Uterus (tissue), 4 donors: ENCODE results near the gene OR51F2. TPM values are rescaled to one million over a fixed set of nuclear protein-coding genes. Genes with fewer than 3 reads are reported as not detected.
"Not testable (repeated sequence)": the region's sequence is repeated elsewhere in the genome, so short reads cannot be mapped to it uniquely, and the experiment has no call there.

Experiments used
- DNase-seq, 2 donors: peaks; one replicate each; pipeline ENCODE4 v3.0.0-alpha.2; 2019 to 2020
- H3K27ac ChIP-seq, 2 donors: fragments of 200-600 bp; sonication (generic); 1 replicate in 1 of 2; 2 replicates in 1 of 2; pipeline ENCODE4 v1.5.1; 2016 to 2018
- H3K27me3 ChIP-seq, 2 donors: fragments of 200-600 bp; sonication (generic); one replicate each; pipeline ENCODE4 v1.5.1; 2018 to 2019; ENCODE audit warnings: control low read depth in 1 of 2
- H3K36me3 ChIP-seq, 2 donors: fragments of 200-600 bp; sonication (generic); one replicate each; pipeline ENCODE4 v1.5.1; 2019; ENCODE audit warnings: control low read depth in 1 of 2
- H3K4me1 ChIP-seq, 2 donors: fragments of 200-600 bp; sonication (generic); one replicate each; pipeline ENCODE4 v1.5.1; 2018 to 2019; ENCODE audit warnings: control low read depth in 1 of 2
- H3K4me3 ChIP-seq, 2 donors: fragments of 200-600 bp; sonication (generic); 1 replicate in 1 of 2; 2 replicates in 1 of 2; pipeline ENCODE4 v1.5.1; 2018 to 2019; ENCODE audit warnings: mild to moderate bottlenecking in 1 of 2
- H3K9me3 ChIP-seq, 2 donors: fragments of 200-600 bp; sonication (generic); one replicate each; pipeline ENCODE4 v1.5.1; 2019; ENCODE audit warnings: control low read depth in 1 of 2
- POLR2A ChIP-seq, 2 donors: fragments of 450-650 bp; IDR thresholded peaks; one replicate each; pipeline ENCODE4 v1.6.1; 2016; ENCODE audit warnings: antibody characterized with exemption in 2 of 2, mild to moderate bottlenecking in 1 of 2, moderate library complexity in 1 of 2
- intact Hi-C: fragments of 100-400 bp; cut with DNase I; formaldehyde crosslinking; loops from one replicate; pipeline ENCODE4 v1.15.1; 2023; ENCODE audit warnings: low total_unique reads
- total RNA-seq, 4 donors: library from RNA; depleted of rRNA in 3 of 4; stranded (reverse); fragments of >200 nt in 3 of 4; gene quantifications; one replicate each; pipeline versions ENCODE4 v1.1.0 to v1.2.4, GENCODE V29; 2014 to 2023
- TF ChIP-seq, protein P1 (sequence below), 4 experiments: fragments of 200-600 bp in 2 of 4; fragments of 450-650 bp in 2 of 4; sonication (generic) in 2 of 4; IDR thresholded peaks; one replicate each; pipeline ENCODE4 v1.5.1; 2016 to 2019; ENCODE audit warnings: antibody characterized with exemption in 4 of 4, mild to moderate bottlenecking in 2 of 4, moderate library complexity in 1 of 4
- donor health status: DM: yes; HTN: yes; CAD: no.

The OR51F2 gene, protein sequence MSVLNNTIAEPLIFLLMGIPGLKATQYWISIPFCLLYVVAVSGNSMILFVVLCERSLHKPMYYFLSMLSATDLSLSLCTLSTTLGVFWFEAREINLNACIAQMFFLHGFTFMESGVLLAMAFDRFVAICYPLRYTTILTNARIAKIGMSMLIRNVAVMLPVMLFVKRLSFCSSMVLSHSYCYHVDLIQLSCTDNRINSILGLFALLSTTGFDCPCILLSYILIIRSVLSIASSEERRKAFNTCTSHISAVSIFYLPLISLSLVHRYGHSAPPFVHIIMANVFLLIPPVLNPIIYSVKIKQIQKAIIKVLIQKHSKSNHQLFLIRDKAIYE
- not detected for total RNA-seq

DNA sequence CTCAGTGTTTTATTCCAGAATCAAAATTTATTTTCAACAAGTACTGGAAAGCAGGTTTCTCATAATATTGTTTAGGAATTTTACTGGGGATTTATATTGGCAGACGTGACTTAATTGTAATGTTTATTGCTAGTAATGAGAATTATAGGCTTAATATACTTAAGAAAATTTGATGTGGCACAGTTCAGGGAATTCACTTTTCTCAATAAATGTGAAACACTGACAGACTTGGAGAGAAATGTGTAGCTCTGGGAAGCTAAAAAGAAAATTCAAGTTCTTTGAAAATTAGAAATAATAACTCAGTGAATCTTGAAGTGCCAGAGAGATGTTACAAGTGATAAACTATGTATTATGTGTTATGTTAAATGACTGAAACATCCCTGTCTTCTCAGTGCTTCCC is at the start of gene OR51F2:
Gene OR51F2 (plus strand): TSS at position 301 of the 400 bp plus-strand sequence. CDS start 101 bp downstream, outside the sequence.
- H3K27me3 ChIP-seq = no peaks in the 10 kb centered on the region
- no peak for TF ChIP-seq POLR2A (IDR thresholded peaks at IDR 0.05)
- TF ChIP-seq, protein P1, sequence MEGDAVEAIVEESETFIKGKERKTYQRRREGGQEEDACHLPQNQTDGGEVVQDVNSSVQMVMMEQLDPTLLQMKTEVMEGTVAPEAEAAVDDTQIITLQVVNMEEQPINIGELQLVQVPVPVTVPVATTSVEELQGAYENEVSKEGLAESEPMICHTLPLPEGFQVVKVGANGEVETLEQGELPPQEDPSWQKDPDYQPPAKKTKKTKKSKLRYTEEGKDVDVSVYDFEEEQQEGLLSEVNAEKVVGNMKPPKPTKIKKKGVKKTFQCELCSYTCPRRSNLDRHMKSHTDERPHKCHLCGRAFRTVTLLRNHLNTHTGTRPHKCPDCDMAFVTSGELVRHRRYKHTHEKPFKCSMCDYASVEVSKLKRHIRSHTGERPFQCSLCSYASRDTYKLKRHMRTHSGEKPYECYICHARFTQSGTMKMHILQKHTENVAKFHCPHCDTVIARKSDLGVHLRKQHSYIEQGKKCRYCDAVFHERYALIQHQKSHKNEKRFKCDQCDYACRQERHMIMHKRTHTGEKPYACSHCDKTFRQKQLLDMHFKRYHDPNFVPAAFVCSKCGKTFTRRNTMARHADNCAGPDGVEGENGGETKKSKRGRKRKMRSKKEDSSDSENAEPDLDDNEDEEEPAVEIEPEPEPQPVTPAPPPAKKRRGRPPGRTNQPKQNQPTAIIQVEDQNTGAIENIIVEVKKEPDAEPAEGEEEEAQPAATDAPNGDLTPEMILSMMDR (IDR thresholded peaks at IDR 0.05) = no peak
- H3K9me3 ChIP-seq = no peaks in the 10 kb centered on the region
- H3K36me3 ChIP-seq = no peaks in the 10 kb centered on the region
- no peak for DNase-seq
- H3K4me3 ChIP-seq = no peak within 1 kb of the TSS
- H3K4me1 ChIP-seq = no peaks in the 10 kb centered on the region
- H3K27ac ChIP-seq = no peak within 1 kb of the TSS
- intact Hi-C loops = no loop called here

DNA sequence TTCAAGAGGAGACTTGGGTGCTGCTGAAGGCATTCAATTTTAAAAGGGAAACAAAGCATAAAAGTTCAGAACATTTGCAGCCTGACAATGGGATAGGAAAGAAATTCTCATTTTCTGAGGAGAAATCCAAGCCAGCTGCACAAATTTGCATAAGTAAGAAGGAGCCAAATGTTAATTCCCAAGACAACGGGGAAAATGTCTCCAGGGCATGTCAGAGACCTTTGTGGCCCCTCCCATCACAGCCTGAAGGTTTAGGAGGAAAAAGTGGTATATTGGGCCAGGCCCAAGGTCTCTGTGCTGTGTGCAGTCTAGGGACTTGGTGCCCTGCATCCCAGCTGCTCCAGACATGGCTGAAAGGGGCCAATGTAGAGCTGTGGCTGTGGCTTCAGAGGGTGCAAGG is 38.7 kb upstream of the OR51F2 start:
- H3K27me3 ChIP-seq = no peaks in the 10 kb centered on the region
- no peak overlapping the region for H3K27ac ChIP-seq
- intact Hi-C loops = no loop called here
- no peak overlapping the region for H3K4me3 ChIP-seq
- no peaks in the 10 kb centered on the region for H3K4me1 ChIP-seq
- TF ChIP-seq POLR2A (IDR thresholded peaks at IDR 0.05) = no peak
- TF ChIP-seq, protein P1 (IDR thresholded peaks at IDR 0.05) = no peak
- H3K9me3 ChIP-seq = no peaks in the 10 kb centered on the region
- no peak for DNase-seq
- H3K36me3 ChIP-seq = no peaks in the 10 kb centered on the region

DNA sequence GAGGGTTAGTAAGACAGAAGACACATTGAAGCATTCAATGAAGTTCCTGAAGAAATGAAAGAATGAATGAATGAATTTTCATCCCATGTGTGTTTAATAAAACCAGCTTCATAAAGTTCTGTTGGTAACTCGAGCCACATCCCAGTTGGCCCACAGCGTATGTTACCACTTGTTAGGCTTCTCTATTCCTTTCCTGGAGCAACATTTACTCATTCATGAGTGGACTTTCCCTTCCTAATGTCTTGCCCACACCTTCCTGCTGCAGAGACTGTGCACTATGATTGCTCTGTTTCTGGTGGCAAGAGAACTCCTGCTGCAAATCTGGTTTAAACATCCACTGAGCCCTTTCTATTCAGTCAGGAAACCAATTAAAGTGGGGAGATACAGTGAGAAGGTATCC is 23.9 kb upstream of the OR51F2 start:
- no peak overlapping the region for H3K27ac ChIP-seq
- intact Hi-C loops = no loop called here
- no peaks in the 10 kb centered on the region for H3K27me3 ChIP-seq
- no peaks in the 10 kb centered on the region for H3K4me1 ChIP-seq
- DNase-seq = no peak
- H3K9me3 ChIP-seq = no peaks in the 10 kb centered on the region
- TF ChIP-seq, protein P1 (IDR thresholded peaks at IDR 0.05) = no peak
- TF ChIP-seq POLR2A (IDR thresholded peaks at IDR 0.05) = no peak
- no peak overlapping the region for H3K4me3 ChIP-seq
- H3K36me3 ChIP-seq = no peaks in the 10 kb centered on the region

DNA sequence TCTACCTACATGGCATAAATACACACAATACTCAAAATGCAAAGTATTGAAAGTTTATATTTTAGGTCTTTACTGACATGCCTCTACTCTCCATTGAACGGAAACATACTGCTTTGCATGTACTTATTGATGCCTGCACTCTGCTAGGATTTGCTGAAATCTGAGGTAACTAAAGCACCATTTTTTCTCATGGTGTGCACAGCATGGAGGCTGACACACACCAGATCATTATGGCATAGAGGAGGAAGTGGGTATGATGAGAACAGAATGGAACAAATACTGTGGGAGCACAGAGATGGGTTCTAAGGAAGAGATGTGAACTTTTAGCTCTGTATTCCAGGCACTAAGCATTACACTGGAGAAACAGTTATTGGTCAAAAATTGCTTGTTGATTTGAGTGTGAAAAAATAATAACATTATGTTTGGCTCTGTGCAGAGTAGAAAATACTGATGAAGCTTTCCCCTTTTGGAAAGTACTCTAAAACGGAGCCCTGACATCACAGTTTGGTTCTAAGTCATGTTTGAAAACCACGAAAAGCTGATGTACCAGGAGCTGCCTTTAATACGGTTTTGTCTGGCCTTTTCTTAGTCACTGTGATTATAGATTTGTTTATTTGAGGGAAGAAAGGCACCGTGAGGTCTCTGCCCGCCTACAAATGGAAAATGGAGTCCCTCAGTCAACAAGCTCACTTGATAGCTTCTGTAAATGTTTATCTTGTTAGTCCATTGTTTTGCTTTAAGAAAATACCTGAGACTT is 22.5 kb upstream of the OR51F2 start:
- no peak overlapping the region for H3K4me3 ChIP-seq
- no peaks in the 10 kb centered on the region for H3K36me3 ChIP-seq
- intact Hi-C loops = no loop called here
- TF ChIP-seq, protein P1 (IDR thresholded peaks at IDR 0.05) = no peak
- no peak for TF ChIP-seq POLR2A (IDR thresholded peaks at IDR 0.05)
- no peak overlapping the region for H3K27ac ChIP-seq
- DNase-seq = no peak
- H3K9me3 ChIP-seq = no peaks in the 10 kb centered on the region
- H3K27me3 ChIP-seq = no peaks in the 10 kb centered on the region
- H3K4me1 ChIP-seq = no peaks in the 10 kb centered on the region

DNA sequence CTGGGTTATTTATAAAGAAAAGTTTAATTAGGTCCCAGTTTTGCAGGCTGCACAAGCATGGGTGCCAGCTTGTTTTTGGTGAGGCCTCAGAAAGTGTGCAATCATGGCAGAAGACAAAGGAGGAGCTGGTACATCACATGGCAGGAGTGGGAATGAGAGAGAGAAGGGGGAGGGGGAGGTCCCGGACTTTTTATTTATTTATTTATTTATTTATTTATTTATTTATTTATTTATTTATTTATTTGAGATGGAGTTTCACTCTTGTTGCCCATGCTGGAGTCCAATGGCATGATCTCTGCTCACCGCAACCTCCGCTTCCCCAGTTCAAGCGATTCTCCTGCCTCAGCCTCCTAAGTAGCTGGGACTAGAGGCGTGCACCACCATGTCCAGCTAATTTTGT is 19.8 kb upstream of the OR51F2 start:
- H3K4me1 ChIP-seq, H3K36me3 ChIP-seq, H3K4me3 ChIP-seq, intact Hi-C loops, H3K27ac ChIP-seq, H3K9me3 ChIP-seq, DNase-seq, H3K27me3 ChIP-seq: not testable (repeated sequence)
